ENCODE results near the gene VCAN. TPM values are rescaled to one million over a fixed set of nuclear protein-coding genes. Genes with fewer than 3 reads are reported as not detected.

VCAN gene
- total and polyA plus RNA-seq, 2 of the 4 experiments (the other 2 are of a cell fraction): 45.3 to 158 TPM

- ChIA-PET CTCF (interaction anchor here (1.0 kb wide), 1 partner anchor 835 kb away, joined by 3 read pairs; no protein-coding TSS in a partner anchor), POLR2A (ENCODE audit: unreplicated experiment) (no interaction called here)
- H4K5ac ChIP-seq (ENCODE audit: low read depth, low read length): peak overlapping the region; percentile 86
- TF ChIP-seq RFX5 (IDR thresholded peaks at IDR 0.05; ENCODE audit: low read depth, low read length): no peak
- no peak for TF ChIP-seq NFE2L2 (IDR thresholded peaks at IDR 0.05; ENCODE audit: low read depth, low read length)
- TF ChIP-seq CHD1 (IDR thresholded peaks at IDR 0.05; ENCODE audit: low read depth, low read length): no peak
- 0 out of 2 replicates have a peak, but pooled peaks have one; percentile 4 for TF ChIP-seq POLR2A (IDR thresholded peaks at IDR 0.05; ENCODE audit: low read depth, low read length)
- no peak for TF ChIP-seq MAFK (IDR thresholded peaks at IDR 0.05; ENCODE audit: low read depth, low read length)
- TF ChIP-seq SMC3 (IDR thresholded peaks at IDR 0.05; ENCODE audit: low read depth, low read length): no peak
- peak overlapping the region; percentile 12 to 60 for H4K8ac ChIP-seq (ENCODE audit: low read depth in 2 of 2, low read length in 2 of 2)
- H3K4me1 ChIP-seq (ENCODE audit: control insufficient read depth, insufficient read depth, low read length): peaks cover 3% of the 10 kb centered on the region
- peak overlapping the region; percentile 77 for H3K4me2 ChIP-seq (ENCODE audit: low read depth, low read length)
- H3K4me3 ChIP-seq (ENCODE audit: insufficient read depth, low read depth, low read length): no peak overlapping the region; the same call in 1 of the 2 replicates
- H2BK15ac ChIP-seq (ENCODE audit: low read depth, low read length): peak overlapping the region; percentile 12; the same call in 2 of the 3 replicates
- no peaks in the 10 kb centered on the region for H3K9me3 ChIP-seq (ENCODE audit: control insufficient read depth, insufficient read depth, low read length)
- H4K91ac ChIP-seq (ENCODE audit: insufficient read depth, low read depth, low read length): peak overlapping the region; percentile 18; the same call in 1 of the 2 replicates
- no peaks in the 10 kb centered on the region; the same call in 1 of the 2 replicates for H3K36me3 ChIP-seq (ENCODE audit: control insufficient read depth, insufficient read depth, low read length)
- peaks cover 10 to 41% of the 10 kb centered on the region in 2 experiments; a peak in 3 of 4 replicates for H3K79me1 ChIP-seq (ENCODE audit: low read depth in 1 of 2, low read length in 2 of 2)
- H3K9ac ChIP-seq (ENCODE audit: low read depth, low read length): peak overlapping the region; percentile 35; the same call in 1 of the 2 replicates
- H2BK20ac ChIP-seq (ENCODE audit: low read depth, low read length): peak overlapping the region; percentile 89
- peak overlapping the region; percentile 84 for H2BK5ac ChIP-seq (ENCODE audit: low read depth, low read length, poor library complexity, severe bottlenecking)
- peak overlapping the region; percentile 47; the same call in 1 of the 2 replicates for H3K27ac ChIP-seq (ENCODE audit: insufficient read depth, low read length)
- intact Hi-C loops (cut with micrococcal nuclease) (loop anchor here (2.0 kb wide), 1 partner anchor 41 kb away; no protein-coding TSS in a partner anchor), in situ Hi-C loops (cut with MboI; ENCODE audit: low sequenced_read_pairs) (loop anchor here (10.0 kb wide), 2 partner anchors 1121 to 1161 kb away; no protein-coding TSS in a partner anchor), dilution Hi-C loops (cut with HindIII; ENCODE audit: low sequenced_read_pairs, unreplicated experiment) (no loop called here)
- no peaks in the 10 kb centered on the region for H3K27me3 ChIP-seq (ENCODE audit: control insufficient read depth, insufficient read depth, low read length)
- H2AFZ ChIP-seq (replicated peaks; ENCODE audit: low read length, poor library complexity): no peak overlapping the region
- peak overlapping the region; percentile 14; the same call in 1 of the 2 replicates for H2AK5ac ChIP-seq (ENCODE audit: low read depth, low read length)
- H3K9me1 ChIP-seq (ENCODE audit: insufficient read depth, low read length): no peaks in the 10 kb centered on the region
- BruUV-seq (replicated peaks): no TSS peak
- H3K4ac ChIP-seq (ENCODE audit: low read depth, low read length): peak overlapping the region; percentile 37
- H3K23ac ChIP-seq (ENCODE audit: low read depth, low read length): peak overlapping the region; percentile 29; the same call in 1 of the 2 replicates
- no peak for ATAC-seq (ENCODE audit: low read depth)
- 0 out of 2 replicates have a peak, but pooled peaks cover 4% of the 10 kb centered on the region for H4K20me1 ChIP-seq (ENCODE audit: insufficient read depth, low read length)
- H3K56ac ChIP-seq (ENCODE audit: extremely low read depth, insufficient read depth, low read length): peak overlapping the region; percentile 26; the same call in 1 of the 2 replicates
- no peak overlapping the region for H2AK9ac ChIP-seq (replicated peaks; ENCODE audit: low read depth, low read length, poor library complexity)
- peak; percentile 67 for DNase-seq
- WGBS, 2 experiments (ENCODE audit: extremely low coverage in 2 of 2, insufficient read length in 1 of 2): no CpG with 5 or more reads among the region's 5 CpGs
- H3K14ac ChIP-seq (replicated peaks; ENCODE audit: low read depth, low read length): peak overlapping the region; percentile 39
- peak overlapping the region; percentile 78 for H2BK120ac ChIP-seq (ENCODE audit: low read depth, low read length)
- H3K18ac ChIP-seq (ENCODE audit: low read depth, low read length): peak overlapping the region; percentile 80
Observed at GRCh38 chr5:83475935-83476814, 4.6 kb downstream of the VCAN start.

Measured in IMR-90 (cell line).